DND-41 (cell line): ENCODE measurements around the gene ASIC4.

ENCODE experiments used
- ATAC-seq: fragments of 200-7000 bp; cut with Tn5 transposase; 3 replicates; pipeline ENCODE4 v1.9.1; 2021; ENCODE audit warnings: low read depth; ENCODE audit not compliant: insufficient read depth
- DNase-seq: peaks from one replicate; pipeline ENCODE4 v3.0.0-alpha.2; 2020
- H2AFZ ChIP-seq: 2 replicates; pipeline ENCODE4 v1.6.0; 2012; ENCODE audit warnings: low read depth, low read length
- H3K27ac ChIP-seq: 2 replicates; pipeline ENCODE4 v1.5.1; 2012; ENCODE audit warnings: low read length, inconsistent platforms
- H3K27me3 ChIP-seq: fragments of 200-600 bp; sonication (generic); 2 replicates; pipeline ENCODE4 v1.6.0; 2012; ENCODE audit warnings: low read length, mild to moderate bottlenecking, inconsistent platforms; ENCODE audit not compliant: insufficient read depth, poor library complexity
- H3K36me3 ChIP-seq: 2 replicates; pipeline ENCODE4 v1.5.1; 2012; ENCODE audit warnings: low read length, inconsistent platforms; ENCODE audit not compliant: insufficient read depth
- H3K4me1 ChIP-seq: 2 replicates; pipeline ENCODE4 v1.5.1; 2012; ENCODE audit warnings: mild to moderate bottlenecking, low read length; ENCODE audit not compliant: insufficient read depth
- H3K4me2 ChIP-seq: 2 replicates; pipeline ENCODE4 v1.6.0; 2012; ENCODE audit warnings: mild to moderate bottlenecking, moderate library complexity, low read length, inconsistent platforms; ENCODE audit not compliant: insufficient read depth
- H3K4me3 ChIP-seq, 2 experiments: fragments of 200-600 bp in 1 of 2; shearing (Covaris generic) in 1 of 2; 2 replicates each; pipeline ENCODE4 v1.5.1; 2012 to 2016; ENCODE audit warnings: inconsistent platforms in 2 of 2, low read length in 2 of 2, mild to moderate bottlenecking in 2 of 2, low read depth in 1 of 2, moderate library complexity in 1 of 2
- H3K79me2 ChIP-seq: 2 replicates; pipeline ENCODE4 v1.6.0; 2012; ENCODE audit warnings: low read length, inconsistent platforms; ENCODE audit not compliant: insufficient read depth
- H3K9ac ChIP-seq: 2 replicates; pipeline ENCODE4 v1.6.0; 2012; ENCODE audit warnings: low read depth, mild to moderate bottlenecking, inconsistent platforms, low read length, moderate library complexity
- H3K9me3 ChIP-seq: 2 replicates; pipeline ENCODE4 v1.5.1; 2012; ENCODE audit warnings: low read length, moderate library complexity, mild to moderate bottlenecking, inconsistent platforms; ENCODE audit not compliant: insufficient read depth, severe bottlenecking
- H4K20me1 ChIP-seq: 2 replicates; pipeline ENCODE4 v1.6.0; 2012; ENCODE audit warnings: low read length; ENCODE audit not compliant: insufficient read depth
- EZH2 ChIP-seq: IDR thresholded peaks from 3 replicates; pipeline ENCODE4 v1.6.1; 2012; ENCODE audit warnings: borderline replicate concordance, low read depth, mild to moderate bottlenecking, moderate library complexity, low read length, inconsistent platforms; ENCODE audit not compliant: severe bottlenecking
- TF ChIP-seq, protein P1 (sequence below): IDR thresholded peaks from 2 replicates; pipeline ENCODE4 v1.5.1; 2012; ENCODE audit warnings: borderline replicate concordance, low read length, moderate library complexity, mild to moderate bottlenecking; ENCODE audit not compliant: poor library complexity, severe bottlenecking; ENCODE audit errors: extremely low read depth

The ASIC4 gene

GRCh38 chr2:219467736-219468075, 46.6 kb upstream of the ASIC4 start:
- no peaks in the 10 kb centered on the region for H3K36me3 ChIP-seq
- ATAC-seq (no peak), DNase-seq (no peak)
- H3K9ac ChIP-seq = no peak overlapping the region
- no peaks in the 10 kb centered on the region for H3K79me2 ChIP-seq
- H3K9me3 ChIP-seq = no peaks in the 10 kb centered on the region
- no peak overlapping the region for H3K4me3 ChIP-seq
- no peak overlapping the region for H3K27ac ChIP-seq
- no peak overlapping the region for H3K4me2 ChIP-seq
- H3K27me3 ChIP-seq = no peaks in the 10 kb centered on the region
- H4K20me1 ChIP-seq = no peaks in the 10 kb centered on the region
- no peak for TF ChIP-seq EZH2
- TF ChIP-seq, protein P1, sequence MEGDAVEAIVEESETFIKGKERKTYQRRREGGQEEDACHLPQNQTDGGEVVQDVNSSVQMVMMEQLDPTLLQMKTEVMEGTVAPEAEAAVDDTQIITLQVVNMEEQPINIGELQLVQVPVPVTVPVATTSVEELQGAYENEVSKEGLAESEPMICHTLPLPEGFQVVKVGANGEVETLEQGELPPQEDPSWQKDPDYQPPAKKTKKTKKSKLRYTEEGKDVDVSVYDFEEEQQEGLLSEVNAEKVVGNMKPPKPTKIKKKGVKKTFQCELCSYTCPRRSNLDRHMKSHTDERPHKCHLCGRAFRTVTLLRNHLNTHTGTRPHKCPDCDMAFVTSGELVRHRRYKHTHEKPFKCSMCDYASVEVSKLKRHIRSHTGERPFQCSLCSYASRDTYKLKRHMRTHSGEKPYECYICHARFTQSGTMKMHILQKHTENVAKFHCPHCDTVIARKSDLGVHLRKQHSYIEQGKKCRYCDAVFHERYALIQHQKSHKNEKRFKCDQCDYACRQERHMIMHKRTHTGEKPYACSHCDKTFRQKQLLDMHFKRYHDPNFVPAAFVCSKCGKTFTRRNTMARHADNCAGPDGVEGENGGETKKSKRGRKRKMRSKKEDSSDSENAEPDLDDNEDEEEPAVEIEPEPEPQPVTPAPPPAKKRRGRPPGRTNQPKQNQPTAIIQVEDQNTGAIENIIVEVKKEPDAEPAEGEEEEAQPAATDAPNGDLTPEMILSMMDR = no peak
- H3K4me1 ChIP-seq = no peaks in the 10 kb centered on the region
- no peak overlapping the region for H2AFZ ChIP-seq

DNA sequence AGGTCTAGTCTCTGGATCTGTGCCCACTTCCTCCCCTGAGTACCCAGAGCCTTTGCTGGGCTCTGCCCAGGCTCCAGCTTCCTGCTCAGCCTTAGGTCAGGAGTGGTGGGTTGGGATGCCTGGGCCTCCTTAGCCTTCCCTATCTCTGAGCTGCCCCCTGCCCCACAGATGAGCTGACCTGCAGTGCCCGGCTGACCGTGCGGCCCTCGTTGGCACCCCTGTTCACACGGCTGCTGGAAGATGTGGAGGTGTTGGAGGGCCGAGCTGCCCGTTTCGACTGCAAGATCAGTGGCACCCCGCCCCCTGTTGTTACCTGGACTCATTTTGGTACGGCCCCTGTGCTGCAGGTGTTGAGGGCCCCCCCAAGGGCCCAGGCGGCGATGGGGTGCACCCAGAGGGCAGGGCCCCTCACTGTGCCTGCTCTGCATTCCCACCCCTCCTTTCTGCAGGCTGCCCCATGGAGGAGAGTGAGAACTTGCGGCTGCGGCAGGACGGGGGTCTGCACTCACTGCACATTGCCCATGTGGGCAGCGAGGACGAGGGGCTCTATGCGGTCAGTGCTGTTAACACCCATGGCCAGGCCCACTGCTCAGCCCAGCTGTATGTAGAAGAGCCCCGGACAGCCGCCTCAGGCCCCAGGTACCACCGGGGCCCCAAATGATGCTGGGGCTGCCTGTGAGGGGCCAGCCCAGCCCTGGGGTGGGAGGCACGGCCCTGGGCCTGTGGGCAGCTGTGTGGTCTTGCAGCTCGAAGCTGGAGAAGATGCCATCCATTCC, 45.7 kb upstream of the ASIC4 start:
- TF ChIP-seq EZH2 = no peak
- TF ChIP-seq, protein P1 = no peak
- no peak overlapping the region for H3K4me2 ChIP-seq
- no peaks in the 10 kb centered on the region for H4K20me1 ChIP-seq
- H3K9ac ChIP-seq = no peak overlapping the region
- H3K4me1 ChIP-seq = no peaks in the 10 kb centered on the region
- no peak overlapping the region for H3K4me3 ChIP-seq
- no peaks in the 10 kb centered on the region for H3K27me3 ChIP-seq
- H3K79me2 ChIP-seq = no peaks in the 10 kb centered on the region
- no peaks in the 10 kb centered on the region for H3K36me3 ChIP-seq
- no peaks in the 10 kb centered on the region for H3K9me3 ChIP-seq
- ATAC-seq (no peak), DNase-seq (no peak)
- H3K27ac ChIP-seq = no peak overlapping the region
- H2AFZ ChIP-seq = no peak overlapping the region

- Histone ChIP-seq H3K27me3 (no peaks in the 10 kb centered on the region), H4K20me1 (no peaks in the 10 kb centered on the region), H3K4me2 (no peak overlapping the region), H2AFZ (no peak overlapping the region), H3K9ac (no peak overlapping the region), H3K4me1 (no peaks in the 10 kb centered on the region), H3K79me2 (no peaks in the 10 kb centered on the region), H3K9me3 (no peaks in the 10 kb centered on the region), H3K27ac (no peak overlapping the region), H3K36me3 (no peaks in the 10 kb centered on the region), H3K4me3 (no peak overlapping the region)
- DNase-seq (no peak), ATAC-seq (no peak)
- TF ChIP-seq EZH2 = no peak
- TF ChIP-seq, protein P1 = no peak
Observed at GRCh38 chr2:219469186-219469724, 45.0 kb upstream of the ASIC4 start.
